Measurements from ENCODE around the gene SLC25A34. TPM values are rescaled to one million over a fixed set of nuclear protein-coding genes. Genes with fewer than 3 reads are reported as not detected.

SLC25A34 gene
- total RNA-seq, 1 donor from 2014 or later, result 1.7 TPM

- no peak for DNase-seq
Observed at GRCh38 chr1:15777909-15778707, 42.0 kb downstream of the SLC25A34 start.

GRCh38 chr1:15785683-15786082, 49.6 kb downstream of the SLC25A34 start:
- no peak for DNase-seq

- DNase-seq, result no peak
Observed at GRCh38 chr1:15786581-15786980, 50.5 kb downstream of the SLC25A34 start.

- DNase-seq, result peak; percentile 40
Observed at GRCh38 chr1:15788624-15789301, 52.7 kb downstream of the SLC25A34 start.

Other genes starting within 250 kb of the SLC25A34 start
- gene CASP9, start 212.0 kb upstream of the SLC25A34 start, total RNA-seq, result 5.5 and 11.9 TPM in 2 replicates
- gene DNAJC16, start 209.4 kb upstream of the SLC25A34 start, total RNA-seq, result 15.1 and 16.8 TPM in 2 replicates
- gene AGMAT, start 151.2 kb upstream of the SLC25A34 start, total RNA-seq, result 0.34 and 1.2 TPM in 2 replicates
- 18.9 and 22.9 TPM in 2 replicates for gene DDI2, start 118.8 kb upstream of the SLC25A34 start, total RNA-seq
- 61.8 and 77.2 TPM in 2 replicates for gene PLEKHM2, start 51.9 kb upstream of the SLC25A34 start, total RNA-seq
- gene TMEM82, start 6.2 kb downstream of the SLC25A34 start, total RNA-seq, result not detected in 2 replicates
- gene FBLIM1, start 22.5 kb downstream of the SLC25A34 start, total RNA-seq, result 195 and 296 TPM in 2 replicates
- 2.1 and 3.4 TPM in 2 replicates for gene UQCRHL, start 71.4 kb downstream of the SLC25A34 start, total RNA-seq
- 22.0 and 28.1 TPM in 2 replicates for gene SPEN, start 111.4 kb downstream of the SLC25A34 start, total RNA-seq
- gene ZBTB17, start 239.8 kb downstream of the SLC25A34 start, total RNA-seq, result 45.6 and 49.7 TPM in 2 replicates